ENCODE results near the gene GULP1. TPM values are rescaled to one million over a fixed set of nuclear protein-coding genes. Genes with fewer than 3 reads are reported as not detected.

Gene GULP1
- total and polyA plus RNA-seq, 10 of the 15 experiments (the other 5 are each of a cell fraction or from before 2014, with no cell fraction given): 0.02 to 1.3 (median 0.15) TPM; not detected in 5

DNA sequence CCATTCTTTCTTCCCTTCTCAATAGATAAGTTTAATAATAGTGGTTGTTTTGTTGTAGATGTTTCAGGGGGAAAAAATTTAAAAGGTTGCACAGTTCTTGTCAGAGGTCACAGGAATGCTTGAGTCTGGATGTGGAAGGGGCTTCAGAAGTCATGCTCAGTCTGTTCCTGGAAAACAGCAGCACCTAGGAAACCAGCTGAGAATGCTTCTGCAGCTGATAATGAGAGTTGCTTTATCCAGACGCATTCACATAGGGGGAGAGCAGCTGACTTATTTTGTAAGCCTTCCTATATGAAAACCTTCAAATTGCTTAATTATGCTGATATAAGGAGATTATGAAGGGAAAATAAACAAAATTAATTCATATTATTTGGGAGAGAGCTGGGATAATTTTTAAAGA is 235.5 kb downstream of the GULP1 start:
- RAD21 ChIA-PET (ENCODE audit: unreplicated experiment): interaction anchor here (1.5 to 7.8 kb wide), 4 partner anchors 451 to 1027 kb away, joined by 3 to 88 read pairs (median 30); no protein-coding TSS in a partner anchor
- Histone ChIP-seq H3K4me1 (ENCODE audit: control insufficient read depth, insufficient read depth, low read length) (no peaks in the 10 kb centered on the region), H3K4me2 (ENCODE audit: control insufficient read depth, insufficient read depth) (no peak overlapping the region), H2AFZ (ENCODE audit: control insufficient read depth, low read depth, low read length) (no peak overlapping the region), H4K20me1 (ENCODE audit: control insufficient read depth, insufficient read depth) (no peaks in the 10 kb centered on the region), H3K9me3 (replicated peaks; ENCODE audit: control insufficient read depth, insufficient read depth, low read length) (no peaks in the 10 kb centered on the region), H3K9ac (ENCODE audit: control insufficient read depth, insufficient read depth, low read length) (no peak overlapping the region), H3K36me3 (ENCODE audit: control insufficient read depth in 2 of 2, insufficient read depth in 2 of 2, low read length in 1 of 2) (no peaks in the 10 kb centered on the region), H3K27me3 (replicated peaks in 1 of 2; ENCODE audit: control insufficient read depth in 2 of 2, insufficient read depth in 2 of 2, low read length in 1 of 2) (no peaks in the 10 kb centered on the region), H3K27ac (ENCODE audit: control insufficient read depth, insufficient read depth) (no peak overlapping the region), H3K4me3 (no peak overlapping the region), H3K79me2 (ENCODE audit: control insufficient read depth, insufficient read depth, low read length) (no peaks in the 10 kb centered on the region)
- WGBS (ENCODE audit: insufficient coverage, insufficient replicate concordance, low lambda C conversion rate, missing lambda C conversion rate): 79% methylated on average over 1 of the region's 1 CpG
- no peak for TF ChIP-seq NFIC (IDR thresholded peaks at IDR 0.05; ENCODE audit: low read depth, low read length)
- TF ChIP-seq, protein P1, sequence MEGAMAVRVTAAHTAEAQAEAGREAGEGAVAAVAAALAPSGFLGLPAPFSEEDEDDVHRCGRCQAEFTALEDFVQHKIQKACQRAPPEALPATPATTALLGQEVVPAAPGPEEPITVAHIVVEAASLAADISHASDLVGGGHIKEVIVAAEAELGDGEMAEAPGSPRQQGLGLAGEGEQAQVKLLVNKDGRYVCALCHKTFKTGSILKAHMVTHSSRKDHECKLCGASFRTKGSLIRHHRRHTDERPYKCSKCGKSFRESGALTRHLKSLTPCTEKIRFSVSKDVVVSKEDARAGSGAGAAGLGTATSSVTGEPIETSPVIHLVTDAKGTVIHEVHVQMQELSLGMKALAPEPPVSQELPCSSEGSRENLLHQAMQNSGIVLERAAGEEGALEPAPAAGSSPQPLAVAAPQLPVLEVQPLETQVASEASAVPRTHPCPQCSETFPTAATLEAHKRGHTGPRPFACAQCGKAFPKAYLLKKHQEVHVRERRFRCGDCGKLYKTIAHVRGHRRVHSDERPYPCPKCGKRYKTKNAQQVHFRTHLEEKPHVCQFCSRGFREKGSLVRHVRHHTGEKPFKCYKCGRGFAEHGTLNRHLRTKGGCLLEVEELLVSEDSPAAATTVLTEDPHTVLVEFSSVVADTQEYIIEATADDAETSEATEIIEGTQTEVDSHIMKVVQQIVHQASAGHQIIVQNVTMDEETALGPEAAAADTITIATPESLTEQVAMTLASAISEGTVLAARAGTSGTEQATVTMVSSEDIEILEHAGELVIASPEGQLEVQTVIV (IDR thresholded peaks at IDR 0.05; ENCODE audit: borderline replicate concordance, partially characterized antibody): no peak
- no peak for TF ChIP-seq GATAD2B (conservative IDR thresholded peaks at IDR 0.05; ENCODE audit: low read depth)
- TF ChIP-seq, protein P2, sequence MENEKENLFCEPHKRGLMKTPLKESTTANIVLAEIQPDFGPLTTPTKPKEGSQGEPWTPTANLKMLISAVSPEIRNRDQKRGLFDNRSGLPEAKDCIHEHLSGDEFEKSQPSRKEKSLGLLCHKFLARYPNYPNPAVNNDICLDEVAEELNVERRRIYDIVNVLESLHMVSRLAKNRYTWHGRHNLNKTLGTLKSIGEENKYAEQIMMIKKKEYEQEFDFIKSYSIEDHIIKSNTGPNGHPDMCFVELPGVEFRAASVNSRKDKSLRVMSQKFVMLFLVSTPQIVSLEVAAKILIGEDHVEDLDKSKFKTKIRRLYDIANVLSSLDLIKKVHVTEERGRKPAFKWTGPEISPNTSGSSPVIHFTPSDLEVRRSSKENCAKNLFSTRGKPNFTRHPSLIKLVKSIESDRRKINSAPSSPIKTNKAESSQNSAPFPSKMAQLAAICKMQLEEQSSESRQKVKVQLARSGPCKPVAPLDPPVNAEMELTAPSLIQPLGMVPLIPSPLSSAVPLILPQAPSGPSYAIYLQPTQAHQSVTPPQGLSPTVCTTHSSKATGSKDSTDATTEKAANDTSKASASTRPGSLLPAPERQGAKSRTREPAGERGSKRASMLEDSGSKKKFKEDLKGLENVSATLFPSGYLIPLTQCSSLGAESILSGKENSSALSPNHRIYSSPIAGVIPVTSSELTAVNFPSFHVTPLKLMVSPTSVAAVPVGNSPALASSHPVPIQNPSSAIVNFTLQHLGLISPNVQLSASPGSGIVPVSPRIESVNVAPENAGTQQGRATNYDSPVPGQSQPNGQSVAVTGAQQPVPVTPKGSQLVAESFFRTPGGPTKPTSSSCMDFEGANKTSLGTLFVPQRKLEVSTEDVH (IDR thresholded peaks at IDR 0.05; ENCODE audit: low read depth, partially characterized antibody): no peak
- no peak for TF ChIP-seq NFYB (IDR thresholded peaks at IDR 0.05; ENCODE audit: insufficient read depth, low read depth, low read length)
- no peak for TF ChIP-seq IRF4 (IDR thresholded peaks at IDR 0.05; ENCODE audit: low read depth, low read length)
- no peak for TF ChIP-seq BMI1 (IDR thresholded peaks at IDR 0.05; ENCODE audit: borderline replicate concordance)
- no peak for TF ChIP-seq SMC3 (IDR thresholded peaks at IDR 0.05; ENCODE audit: borderline replicate concordance, low read length)
- TF ChIP-seq STAT3 (IDR thresholded peaks at IDR 0.05; ENCODE audit: low read depth, low read length): no peak
- no peak for TF ChIP-seq RELA (IDR thresholded peaks at IDR 0.05; ENCODE audit: borderline replicate concordance, partially characterized antibody)
- TF ChIP-seq EED (IDR thresholded peaks at IDR 0.05; ENCODE audit: low read depth): no peak
- TF ChIP-seq SPI1 (IDR thresholded peaks at IDR 0.05; ENCODE audit: borderline replicate concordance, insufficient read depth, low read depth, low read length): no peak
- no peak for TF ChIP-seq JUND (IDR thresholded peaks at IDR 0.05; ENCODE audit: low read depth, low read length)
- no peak for TF ChIP-seq SP1 (IDR thresholded peaks at IDR 0.05; ENCODE audit: low read depth, low read length)
- intact Hi-C loops (cut with micrococcal nuclease; ENCODE audit: unreplicated experiment) (loop anchor here (2.0 to 5.0 kb wide), 3 partner anchors 565 to 886 kb away; no protein-coding TSS in a partner anchor), in situ Hi-C loops (cut with MboI) (no loop called here)
- SMC1A ChIA-PET (ENCODE audit: uncharacterized antibody, unreplicated experiment): interaction anchor here (1.5 to 9.6 kb wide), 5 partner anchors 14 to 885 kb away, joined by 4 to 172 read pairs (median 18); no protein-coding TSS in a partner anchor
- ATAC-seq: no peak
- no peak for FAIRE-seq
- DNase-seq (ENCODE audit: low read depth, low spot score): no peak
- BruUV-seq (replicated peaks): no TSS peak
- CTCF ChIA-PET: interaction anchor here (0.9 to 6.9 kb wide), 6 partner anchors 11 to 885 kb away, joined by 3 to 75 read pairs (median 6); no protein-coding TSS in a partner anchor
- POLR2A ChIA-PET: no interaction called here
